ENCODE data around the gene SGSM1. TPM values are rescaled to one million over a fixed set of nuclear protein-coding genes. Genes with fewer than 3 reads are reported as not detected.
"Not testable (repeated sequence)": the region's sequence is repeated elsewhere in the genome, so short reads cannot be mapped to it uniquely, and the experiment has no call there.

SGSM1 gene
- polyA plus RNA-seq, 6 donors from 2014 or later: 0.13 to 0.97 (median 0.50) TPM; not detected in 2

DNA sequence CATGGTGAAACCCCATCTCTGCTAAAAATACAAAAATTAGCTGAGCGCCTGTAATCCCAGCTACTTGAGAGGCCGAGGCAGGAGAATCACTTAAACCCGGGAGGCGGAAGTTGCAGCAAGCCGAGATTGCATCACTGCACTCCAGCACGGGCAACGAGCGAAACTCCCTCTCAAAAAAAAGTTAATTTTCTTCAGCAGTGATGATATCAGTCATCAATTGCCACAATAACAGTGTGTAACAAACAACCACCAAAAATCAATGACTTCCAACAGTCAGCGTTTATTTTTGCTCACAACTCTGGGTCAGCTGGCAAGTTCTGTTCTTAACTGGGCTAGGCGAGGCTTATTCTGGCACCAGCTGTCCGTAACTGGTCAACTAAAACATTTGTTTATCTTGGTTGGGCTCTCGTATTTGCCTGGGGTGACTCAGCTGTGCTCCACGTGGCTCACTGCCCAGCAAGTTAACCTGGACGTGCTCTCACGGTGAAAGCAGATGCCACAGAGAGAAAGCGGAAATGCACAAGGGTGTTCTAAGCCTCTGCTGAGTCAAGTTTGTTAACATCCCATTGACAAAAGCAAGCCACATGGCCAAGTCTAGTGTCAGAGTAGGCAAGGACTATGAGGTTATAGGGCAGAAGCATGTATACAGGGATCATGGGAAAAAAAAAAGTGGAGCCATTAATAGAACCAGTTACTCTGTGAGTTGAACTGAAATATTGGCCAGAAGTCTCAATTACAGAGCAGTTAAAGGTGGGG is 88.4 kb downstream of the SGSM1 start:
- Mint-ChIP-seq H3K9me3 (peaks cover 0 to 3% (median 0%) of the 10 kb centered on the region in 7 donors), H3K27ac (no peak overlapping the region), H3K27me3 (peaks cover 19 to 32% (median 30%) of the 10 kb centered on the region in 3 donors), H3K36me3 (no peaks in the 10 kb centered on the region), H3K4me3 (no peak overlapping the region), H3K4me1 (no peaks in the 10 kb centered on the region)
- ATAC-seq (ENCODE audit: low read depth in 2 of 2) (no peak), DNase-seq (no peak)

DNA sequence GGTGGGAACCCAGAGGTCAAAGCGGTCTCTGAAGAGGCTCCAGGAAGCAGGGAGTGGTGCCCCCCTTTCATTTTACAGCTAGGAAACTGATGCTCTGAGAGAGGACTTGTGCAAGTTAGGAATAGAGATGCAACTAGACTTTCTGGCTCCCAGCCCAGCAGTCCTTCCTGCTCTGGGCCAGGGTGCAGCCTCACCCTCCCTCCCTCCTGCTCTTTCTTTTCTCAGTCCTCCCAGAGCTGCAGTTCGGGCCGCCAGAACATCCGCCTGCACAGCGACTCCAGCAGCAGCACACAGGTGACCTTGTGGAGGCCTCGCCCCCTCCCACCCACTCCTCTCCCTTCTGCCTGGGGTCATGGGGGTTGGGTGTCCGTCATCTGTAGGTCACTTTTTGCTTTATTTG is 89.0 kb downstream of the SGSM1 start:
- Mint-ChIP-seq H3K27me3 (peaks cover 19 to 34% (median 30%) of the 10 kb centered on the region in 3 donors), H3K4me3 (no peak overlapping the region), H3K9me3 (peaks cover 0 to 3% (median 0%) of the 10 kb centered on the region in 7 donors), H3K27ac (no peak overlapping the region), H3K4me1 (no peaks in the 10 kb centered on the region), H3K36me3 (no peaks in the 10 kb centered on the region)
- ATAC-seq (ENCODE audit: low read depth in 2 of 2) (no peak), DNase-seq (no peak)

DNA sequence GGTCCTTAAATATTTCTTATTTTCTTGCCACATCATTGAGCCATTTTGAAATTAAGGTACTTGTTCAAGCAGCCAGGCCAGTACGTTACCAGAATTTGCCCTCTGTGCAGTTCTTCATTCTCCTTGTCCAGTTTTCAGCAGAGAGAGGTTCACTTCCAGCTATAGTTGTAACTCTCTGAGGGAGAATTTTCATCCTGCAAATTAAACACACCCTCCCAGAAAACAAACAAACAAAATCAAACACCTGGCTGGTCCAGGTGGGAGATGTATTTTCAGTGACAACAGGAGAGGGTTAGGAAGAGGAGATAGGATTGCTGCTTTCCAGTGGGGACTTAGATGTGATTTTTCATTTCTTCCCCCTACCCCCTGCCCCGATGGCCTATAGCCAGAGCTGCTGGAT is 95.4 kb downstream of the SGSM1 start:
- DNase-seq (no peak), ATAC-seq (ENCODE audit: low read depth in 2 of 2) (no peak)
- Mint-ChIP-seq H3K27me3 (peaks cover 9 to 14% (median 10%) of the 10 kb centered on the region in 3 donors), H3K36me3 (peaks cover 0 to 22% of the 10 kb centered on the region in 2 donors), H3K4me3 (no peak overlapping the region), H3K27ac (no peak overlapping the region), H3K9me3 (peaks cover 10 to 27% (median 17%) of the 10 kb centered on the region in 7 donors), H3K4me1 (no peaks in the 10 kb centered on the region)

DNA sequence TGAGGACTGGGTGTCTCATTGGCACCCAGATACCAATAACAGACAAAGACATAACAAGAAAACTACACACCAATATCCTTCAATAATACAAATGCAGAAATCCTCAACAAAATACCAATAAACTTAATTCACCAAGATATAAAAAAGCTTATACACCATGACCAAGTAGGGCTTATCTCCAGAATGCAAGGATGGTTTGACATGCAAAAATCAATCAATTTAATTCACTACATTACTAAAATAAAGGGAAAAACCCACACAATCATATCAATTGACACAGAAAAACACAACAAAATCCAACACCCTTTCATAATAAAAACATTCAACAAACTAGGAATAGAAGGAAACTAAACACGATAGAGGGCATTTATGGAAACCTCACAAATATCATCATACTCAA is 99.9 kb downstream of the SGSM1 start:
- peaks cover 13 to 36% (median 28%) of the 10 kb centered on the region in 7 donors for H3K9me3 Mint-ChIP-seq
- H3K27me3 Mint-ChIP-seq: peaks cover 0 to 10% (median 6%) of the 10 kb centered on the region in 3 donors
- no peak overlapping the region for H3K27ac Mint-ChIP-seq
- ATAC-seq (ENCODE audit: low read depth in 2 of 2): no peak
- DNase-seq: no peak
- no peaks in the 10 kb centered on the region for H3K4me1 Mint-ChIP-seq
- no peak overlapping the region for H3K4me3 Mint-ChIP-seq
- H3K36me3 Mint-ChIP-seq: peaks cover 3 to 22% of the 10 kb centered on the region in 2 donors

DNA sequence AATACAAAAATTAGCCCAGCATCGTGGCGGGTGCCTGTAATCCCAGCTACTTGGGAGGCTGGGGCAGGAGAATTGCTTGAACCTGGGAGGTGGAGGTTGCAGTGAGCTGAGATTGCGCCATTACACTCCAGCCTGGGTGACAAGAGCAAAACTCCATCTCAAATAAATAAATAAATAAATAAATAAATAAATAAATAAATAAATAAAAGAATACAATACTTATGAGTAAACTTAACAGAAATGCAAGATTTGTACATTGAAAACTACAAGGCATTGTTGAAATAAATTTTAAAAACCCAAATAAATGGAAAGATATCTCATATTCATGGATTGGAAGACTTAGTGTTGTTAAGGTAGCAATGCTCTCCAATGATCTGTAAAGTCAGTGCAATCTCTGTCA is 101.1 kb downstream of the SGSM1 start:
- not testable (repeated sequence) for H3K4me3 Mint-ChIP-seq; DNase-seq; H3K4me1 Mint-ChIP-seq; H3K27me3 Mint-ChIP-seq; ATAC-seq (ENCODE audit: low read depth in 2 of 2); H3K27ac Mint-ChIP-seq
- H3K36me3 Mint-ChIP-seq: peaks cover 3 to 22% of the 10 kb centered on the region in 2 donors
- H3K9me3 Mint-ChIP-seq: peaks cover 13 to 36% (median 28%) of the 10 kb centered on the region in 7 donors

DNA sequence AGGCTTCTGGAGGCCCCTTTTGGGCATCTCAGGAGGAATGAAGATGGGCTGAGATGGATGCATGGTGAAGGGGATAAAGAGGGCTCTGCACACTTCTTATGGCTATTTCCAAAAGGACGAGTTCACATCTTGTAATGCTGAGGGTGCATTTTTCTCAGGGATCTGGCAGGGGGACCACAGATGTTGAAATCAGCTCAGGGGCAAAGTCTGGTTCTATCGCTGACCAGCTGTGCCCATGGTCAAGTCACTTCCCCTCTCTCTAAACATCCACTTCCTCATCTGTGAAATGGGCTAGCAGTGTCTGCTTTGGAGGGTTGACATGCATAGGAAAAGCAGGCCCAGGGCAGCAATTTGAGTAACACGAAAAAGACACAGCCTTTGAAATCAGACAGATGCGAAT is 114.0 kb downstream of the SGSM1 start:
- no peak overlapping the region for H3K27ac Mint-ChIP-seq
- no peak for ATAC-seq (ENCODE audit: low read depth in 2 of 2)
- no peaks in the 10 kb centered on the region for H3K4me1 Mint-ChIP-seq
- no peaks in the 10 kb centered on the region for H3K36me3 Mint-ChIP-seq
- no peak for DNase-seq
- peaks cover 0 to 2% (median 0%) of the 10 kb centered on the region in 7 donors for H3K9me3 Mint-ChIP-seq
- peak overlapping the region in 1 of 8 donors; percentile 15 for H3K4me3 Mint-ChIP-seq
- H3K27me3 Mint-ChIP-seq: no peaks in the 10 kb centered on the region

DNA sequence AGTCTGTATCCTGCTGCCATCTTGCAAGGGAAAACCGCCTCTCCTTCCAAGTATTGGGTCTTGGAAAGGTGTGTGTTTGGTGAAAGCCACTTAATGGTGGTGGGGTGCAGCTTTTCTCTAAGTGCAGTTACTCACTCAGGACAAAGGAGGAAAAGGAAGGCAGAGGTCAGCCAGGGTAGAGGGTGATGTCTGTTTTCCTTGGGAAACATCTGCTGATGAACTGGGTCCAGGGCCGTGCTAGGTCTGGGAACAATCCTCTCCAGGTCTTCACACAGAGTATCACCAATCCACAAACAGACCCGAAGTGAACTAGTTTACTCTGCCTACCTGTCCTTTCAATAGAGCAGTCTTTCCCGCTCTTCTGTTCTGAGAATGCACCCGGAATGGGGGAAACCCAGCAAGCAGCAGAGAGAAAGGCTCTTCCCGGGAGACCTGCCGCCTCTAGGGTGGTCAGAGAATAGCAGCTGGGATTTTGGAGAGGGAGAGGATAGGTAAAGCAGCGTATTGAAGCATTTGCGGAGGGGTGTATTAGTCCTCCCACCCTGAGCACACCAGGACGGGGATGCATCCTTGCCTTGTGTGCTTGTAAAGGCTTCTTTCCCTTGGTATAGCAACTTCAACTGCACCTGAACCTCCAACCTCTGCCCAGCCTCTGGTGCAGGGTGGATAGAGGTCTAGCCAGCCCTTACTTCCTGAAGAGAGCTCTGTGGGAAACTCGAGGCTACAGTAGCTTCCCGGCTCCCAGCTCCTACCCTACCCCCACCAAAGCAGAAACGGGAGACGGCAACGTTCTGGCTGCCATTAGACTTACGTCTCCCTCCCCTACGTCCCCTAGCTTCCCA is 119.8 kb downstream of the SGSM1 start:
- H3K27ac Mint-ChIP-seq: no peak overlapping the region
- no peak overlapping the region for H3K4me3 Mint-ChIP-seq
- peaks cover 0 to 9% (median 6%) of the 10 kb centered on the region in 7 donors for H3K9me3 Mint-ChIP-seq
- peaks cover 16 to 29% (median 20%) of the 10 kb centered on the region in 3 donors for H3K27me3 Mint-ChIP-seq
- ATAC-seq (ENCODE audit: low read depth in 2 of 2): no peak
- no peaks in the 10 kb centered on the region for H3K36me3 Mint-ChIP-seq
- H3K4me1 Mint-ChIP-seq: no peaks in the 10 kb centered on the region
- no peak for DNase-seq

DNA sequence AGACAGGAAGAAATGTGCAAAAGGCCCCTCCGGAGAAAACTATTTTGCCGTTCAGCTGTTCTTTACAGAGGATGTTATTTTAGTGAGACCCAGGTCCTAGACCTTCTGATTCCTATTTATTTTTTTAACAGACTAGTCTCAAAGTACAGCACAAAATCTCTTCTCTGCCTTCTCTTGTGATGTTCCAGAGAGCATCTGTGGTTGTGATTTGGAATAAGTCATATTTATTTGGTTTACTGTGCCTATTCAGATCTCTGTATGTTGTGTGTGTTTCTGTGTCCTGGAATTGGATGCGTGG is 120.4 kb downstream of the SGSM1 start:
- H3K27ac Mint-ChIP-seq: no peak overlapping the region
- DNase-seq: no peak
- H3K4me1 Mint-ChIP-seq: no peaks in the 10 kb centered on the region
- no peak for ATAC-seq (ENCODE audit: low read depth in 2 of 2)
- H3K36me3 Mint-ChIP-seq: no peaks in the 10 kb centered on the region
- H3K9me3 Mint-ChIP-seq: peaks cover 0 to 9% (median 6%) of the 10 kb centered on the region in 7 donors
- H3K4me3 Mint-ChIP-seq: peak overlapping the region in 1 of 8 donors; percentile 9
- peaks cover 20 to 29% (median 21%) of the 10 kb centered on the region in 3 donors for H3K27me3 Mint-ChIP-seq

DNA sequence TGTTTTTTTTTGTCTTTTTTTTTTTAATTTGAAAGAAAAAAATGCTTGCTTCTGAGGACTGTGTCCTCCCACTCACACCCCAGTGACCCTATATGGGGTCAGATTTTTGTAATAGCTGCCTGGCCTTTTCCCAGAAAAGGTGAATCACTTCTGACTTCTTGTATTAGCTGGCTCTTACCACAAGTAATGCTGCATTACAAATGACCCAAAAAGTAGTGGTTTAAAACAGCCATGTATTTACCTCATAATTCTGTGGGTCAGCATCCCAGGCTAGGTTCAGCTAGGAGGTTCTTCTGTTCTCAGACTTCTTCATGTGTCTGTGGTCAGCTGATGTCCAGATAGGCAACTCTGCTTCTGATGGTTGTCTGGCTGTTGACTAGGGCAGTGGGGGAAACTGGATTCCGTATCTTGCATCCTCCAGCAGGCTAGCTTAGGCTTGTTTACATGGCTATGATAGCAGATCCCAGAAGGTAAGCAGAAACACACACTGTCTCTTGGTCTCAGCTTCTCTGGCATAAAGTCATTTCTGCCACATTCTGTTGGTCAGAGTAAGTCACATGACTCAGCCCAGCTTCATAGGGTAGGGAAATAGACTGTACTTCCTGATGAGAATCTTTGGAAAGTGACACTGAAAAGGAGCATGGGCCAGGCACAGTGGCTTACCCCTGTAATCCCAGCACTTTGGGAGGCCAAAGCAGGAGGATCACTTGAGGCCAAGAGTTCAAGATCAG is 121.0 kb downstream of the SGSM1 start:
- H3K27ac Mint-ChIP-seq: peak overlapping the region in 1 of 6 donors; percentile 14
- peak overlapping the region in 1 of 8 donors; percentile 9 for H3K4me3 Mint-ChIP-seq
- no peaks in the 10 kb centered on the region for H3K4me1 Mint-ChIP-seq
- DNase-seq: no peak
- peaks cover 0 to 9% (median 6%) of the 10 kb centered on the region in 7 donors for H3K9me3 Mint-ChIP-seq
- peaks cover 20 to 29% (median 23%) of the 10 kb centered on the region in 3 donors for H3K27me3 Mint-ChIP-seq
- H3K36me3 Mint-ChIP-seq: no peaks in the 10 kb centered on the region
- no peak for ATAC-seq (ENCODE audit: low read depth in 2 of 2)

DNA sequence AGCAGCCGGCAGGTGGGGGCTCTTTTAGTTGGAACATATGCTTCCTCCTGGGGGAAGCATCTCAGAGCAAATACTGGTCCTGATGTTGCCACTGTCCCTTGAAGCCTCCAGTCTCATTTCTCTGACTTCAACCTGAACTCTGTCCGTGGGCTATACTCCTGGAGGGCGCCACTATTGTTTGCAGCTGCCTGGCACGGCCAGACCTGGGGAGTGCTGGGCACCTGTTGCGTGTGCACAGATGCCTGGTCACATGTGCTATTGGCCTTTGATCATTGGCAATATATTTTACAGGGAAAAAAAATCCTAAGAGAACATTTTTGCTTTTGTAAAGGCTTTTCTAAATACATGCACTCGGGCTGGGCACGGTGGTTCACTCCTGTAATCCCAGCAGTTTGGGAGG is 122.3 kb downstream of the SGSM1 start:
- no peaks in the 10 kb centered on the region for H3K36me3 Mint-ChIP-seq
- H3K27me3 Mint-ChIP-seq: peaks cover 20 to 29% (median 23%) of the 10 kb centered on the region in 3 donors
- no peak overlapping the region for H3K4me3 Mint-ChIP-seq
- DNase-seq (no peak), ATAC-seq (ENCODE audit: low read depth in 2 of 2) (no peak)
- peaks cover 0 to 9% (median 6%) of the 10 kb centered on the region in 7 donors for H3K9me3 Mint-ChIP-seq
- no peaks in the 10 kb centered on the region for H3K4me1 Mint-ChIP-seq
- no peak overlapping the region for H3K27ac Mint-ChIP-seq

DNA sequence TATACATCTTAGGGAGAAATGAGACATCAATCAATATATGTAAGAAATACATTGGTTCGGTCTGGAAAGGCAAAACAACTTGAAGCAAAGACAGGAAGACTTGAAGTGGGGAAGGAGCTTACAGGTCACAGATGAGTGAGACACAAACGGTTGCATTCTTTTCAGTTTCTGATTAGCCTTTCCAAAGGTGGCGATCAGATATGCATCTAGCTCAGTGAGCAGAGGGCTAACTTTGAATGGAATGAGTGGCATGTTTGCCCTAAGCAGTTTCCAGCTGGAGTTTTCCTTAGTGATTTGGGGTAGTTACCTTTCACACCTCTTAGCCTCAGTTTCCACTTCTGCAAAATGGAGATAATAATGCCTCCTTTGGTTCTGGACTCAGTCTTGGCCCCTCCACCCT is 124.7 kb downstream of the SGSM1 start:
- Mint-ChIP-seq H3K4me1 (no peaks in the 10 kb centered on the region), H3K9me3 (peaks cover 0 to 9% (median 6%) of the 10 kb centered on the region in 7 donors), H3K36me3 (no peaks in the 10 kb centered on the region), H3K27ac (no peak overlapping the region), H3K4me3 (no peak overlapping the region), H3K27me3 (peaks cover 20 to 29% (median 23%) of the 10 kb centered on the region in 3 donors)
- no peak for ATAC-seq (ENCODE audit: low read depth in 2 of 2)
- DNase-seq: no peak

DNA sequence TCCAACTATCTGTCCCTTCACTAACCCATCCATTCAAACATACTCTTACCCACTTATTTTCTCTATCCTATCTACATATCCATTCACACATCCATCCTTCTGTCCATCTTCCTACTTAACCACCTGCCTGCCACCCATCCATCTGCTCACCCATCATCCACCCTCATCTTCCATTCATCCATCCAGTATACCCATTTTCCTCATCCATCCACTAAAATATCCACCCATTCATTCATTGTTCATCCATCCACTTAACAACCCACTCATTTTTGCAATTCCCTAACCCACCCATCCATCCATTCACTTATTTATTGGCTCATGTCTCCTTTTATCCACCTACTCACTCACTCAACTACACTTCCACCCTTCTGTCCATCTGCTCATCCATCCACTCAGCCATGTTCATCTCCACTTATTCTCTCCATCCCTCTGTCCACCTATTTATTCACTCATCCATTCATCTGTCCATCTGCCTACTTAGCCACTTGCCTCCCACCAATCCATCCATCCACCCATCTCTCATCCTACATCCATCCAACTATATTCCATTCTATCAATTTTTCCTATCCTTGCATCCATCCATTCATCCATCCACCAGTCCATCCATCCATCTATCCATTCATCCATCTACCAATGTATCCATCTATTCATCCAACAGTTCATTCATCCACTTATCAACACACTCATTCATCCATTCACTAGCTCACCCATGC is 129.9 kb downstream of the SGSM1 start:
- Mint-ChIP-seq H3K27ac (no peak overlapping the region), H3K27me3 (peaks cover 0 to 13% (median 0%) of the 10 kb centered on the region in 3 donors), H3K36me3 (no peaks in the 10 kb centered on the region), H3K9me3 (no peaks in the 10 kb centered on the region), H3K4me3 (no peak overlapping the region), H3K4me1 (no peaks in the 10 kb centered on the region)
- ATAC-seq (ENCODE audit: low read depth in 2 of 2) (no peak), DNase-seq (no peak)

DNA sequence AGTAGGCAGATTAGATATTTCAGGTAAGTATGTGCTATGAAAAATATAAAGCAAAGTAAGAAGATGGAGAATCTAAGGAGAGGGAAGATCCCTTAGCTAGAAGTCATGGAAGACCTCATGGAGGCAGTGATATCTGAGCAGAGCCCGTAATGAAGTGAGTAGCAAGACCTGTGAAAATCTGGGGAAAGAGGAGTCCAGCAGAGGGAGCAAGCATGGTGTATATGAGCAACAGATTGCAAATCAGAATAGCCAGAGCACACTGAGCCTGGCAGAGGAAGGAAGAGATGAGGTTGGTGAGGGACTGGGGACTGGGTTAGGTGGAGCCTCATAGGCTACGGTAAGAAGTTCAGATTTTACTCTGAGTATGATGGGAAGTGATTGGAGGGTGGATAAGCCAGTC is 131.1 kb downstream of the SGSM1 start:
- DNase-seq: no peak
- Mint-ChIP-seq H3K36me3 (no peaks in the 10 kb centered on the region), H3K27me3 (peaks cover 0 to 5% (median 0%) of the 10 kb centered on the region in 3 donors), H3K27ac (no peak overlapping the region), H3K4me3 (no peak overlapping the region), H3K4me1 (no peaks in the 10 kb centered on the region), H3K9me3 (no peaks in the 10 kb centered on the region)
- no peak for ATAC-seq (ENCODE audit: low read depth in 2 of 2)
